Endothelial cell of umbilical vein (primary cell): ENCODE data around the gene RPE. TPM values are rescaled to one million over a fixed set of nuclear protein-coding genes. Genes with fewer than 3 reads are reported as not detected.

Experiments
- BruUV-seq: library from RNA; stranded (reverse); fragments of 400-500 nt; replicated peaks from 2 replicates; lab custom pipeline; 2021; lab: Mats Ljungman, UMichigan
- CTCF ChIA-PET: fragments of 300-600, 350-600 bp; sonication (Branson Sonifier 250); formaldehyde crosslinking; loops from one replicate; lab custom pipeline; 2021; ENCODE audit warnings: antibody characterized with exemption, inconsistent platforms; lab: Charles Lee
- POLR2A ChIA-PET: fragments of 300-600, 350-600 bp; sonication (Branson Sonifier 250); formaldehyde crosslinking; loops from one replicate; lab custom pipeline; 2021; ENCODE audit warnings: antibody characterized with exemption, inconsistent platforms; lab: Charles Lee
- DNase-seq: peaks from one replicate; pipeline ENCODE4 v3.0.0-alpha.2; 2011; ENCODE audit warnings: low read depth, low spot score
- FAIRE-seq: peaks from 2 replicates; lab custom pipeline; 2011; peaks lifted over from hg19 to GRCh38; lab: Jason Lieb, UNC
- H2AFZ ChIP-seq: 2 replicates; pipeline ENCODE4 v1.6.0; 2012; ENCODE audit warnings: low read depth, low read length, control low read depth, inconsistent platforms
- H3K27ac ChIP-seq: 2 replicates; pipeline ENCODE4 v1.5.1; 2011; ENCODE audit warnings: low read depth, mild to moderate bottlenecking, control low read depth, low read length, moderate library complexity; ENCODE audit not compliant: insufficient read depth
- H3K27me3 ChIP-seq, 2 experiments: 2 replicates each; pipeline versions ENCODE4 v1.6.0 to v1.6.1; 2011; ENCODE audit warnings: low read length in 2 of 2, mixed read lengths in 1 of 2; ENCODE audit not compliant: control insufficient read depth in 2 of 2, insufficient read depth in 2 of 2
- H3K36me3 ChIP-seq, 2 experiments: 2 replicates in 1 of 2; 3 replicates in 1 of 2; pipeline ENCODE4 v1.5.1; 2011; ENCODE audit warnings: low read length in 2 of 2, mild to moderate bottlenecking in 1 of 2, moderate library complexity in 1 of 2; ENCODE audit not compliant: control insufficient read depth in 2 of 2, insufficient read depth in 2 of 2; ENCODE audit errors: extremely low read depth in 1 of 2
- H3K4me1 ChIP-seq: 3 replicates; pipeline ENCODE4 v1.5.1; 2011; ENCODE audit warnings: mild to moderate bottlenecking, low read length; ENCODE audit not compliant: control insufficient read depth, insufficient read depth; ENCODE audit errors: extremely low read depth
- H3K4me2 ChIP-seq: 2 replicates; pipeline ENCODE4 v1.6.1; 2011; ENCODE audit warnings: low read length, control low read depth, mixed read lengths; ENCODE audit not compliant: insufficient read depth
- H3K4me3 ChIP-seq, 3 experiments: fragments of 200-600 bp in 1 of 3; sonication (generic), shearing (Covaris generic) in 1 of 3; replicated peaks in 1 of 3; 2 replicates each; pipeline ENCODE4 v1.5.1; 2011 to 2016; ENCODE audit warnings: control low read depth in 3 of 3, low read length in 3 of 3, mild to moderate bottlenecking in 2 of 3, inconsistent platforms in 1 of 3, low read depth in 1 of 3, moderate library complexity in 1 of 3; ENCODE audit not compliant: insufficient read depth in 1 of 3
- H3K79me2 ChIP-seq: 2 replicates; pipeline ENCODE4 v1.6.0; 2012; ENCODE audit warnings: low read length, inconsistent platforms; ENCODE audit not compliant: control insufficient read depth, insufficient read depth
- H3K9ac ChIP-seq: replicated peaks from 2 replicates; pipeline ENCODE3; 2011; ENCODE audit warnings: low read length, control low read depth; ENCODE audit not compliant: insufficient read depth; ENCODE audit errors: extremely low read depth
- H3K9me1 ChIP-seq: replicated peaks from 3 replicates; pipeline ENCODE4 v1.6.0; 2011; ENCODE audit warnings: mild to moderate bottlenecking, low read length; ENCODE audit not compliant: control insufficient read depth, insufficient read depth; ENCODE audit errors: extremely low read depth
- H3K9me3 ChIP-seq: replicated peaks from 2 replicates; pipeline ENCODE4 v1.5.1; 2012; ENCODE audit warnings: low read length, inconsistent platforms; ENCODE audit not compliant: control insufficient read depth, insufficient read depth
- H4K20me1 ChIP-seq: replicated peaks from 2 replicates; pipeline ENCODE3; 2011; ENCODE audit warnings: mild to moderate bottlenecking, low read length; ENCODE audit not compliant: control insufficient read depth, insufficient read depth; ENCODE audit errors: extremely low read depth
- CTCF ChIP-seq, 2 donors: IDR thresholded peaks; 1 replicate in 1 of 2; 2 replicates in 1 of 2; pipeline ENCODE4 v1.5.1; 2011; ENCODE audit warnings: low read length in 2 of 2, mild to moderate bottlenecking in 2 of 2, moderate library complexity in 2 of 2, control low read depth in 1 of 2, inconsistent platforms in 1 of 2, low read depth in 1 of 2; ENCODE audit not compliant: insufficient read depth in 1 of 2; ENCODE audit errors: extremely low read depth in 1 of 2
- EZH2 ChIP-seq: IDR thresholded peaks from 2 replicates; pipeline ENCODE4 v1.6.1; 2012; ENCODE audit warnings: borderline replicate concordance, low read depth, mild to moderate bottlenecking, moderate library complexity, low read length, inconsistent platforms; ENCODE audit not compliant: severe bottlenecking
- FOS ChIP-seq: IDR thresholded peaks from 2 replicates; pipeline ENCODE4 v1.6.1; 2011; ENCODE audit warnings: mild to moderate bottlenecking, low read length, moderate library complexity, borderline replicate concordance; ENCODE audit not compliant: insufficient read depth
- GATA2 ChIP-seq: IDR thresholded peaks from 2 replicates; pipeline ENCODE4 v1.7.0; 2011; ENCODE audit warnings: low read depth, mild to moderate bottlenecking, moderate library complexity, mixed read lengths, low read length; ENCODE audit not compliant: insufficient read length, insufficient read depth
- JUN ChIP-seq: IDR thresholded peaks from 2 replicates; pipeline ENCODE4 v1.6.1; 2011; ENCODE audit warnings: borderline replicate concordance, low read depth; ENCODE audit not compliant: insufficient read length, insufficient read depth
- MAX ChIP-seq: IDR thresholded peaks from 2 replicates; pipeline ENCODE4 v1.6.1; 2011; ENCODE audit not compliant: insufficient read depth, insufficient read length
- MYC ChIP-seq: IDR thresholded peaks from one replicate; pipeline ENCODE4 v1.6.1; 2011; ENCODE audit warnings: mild to moderate bottlenecking, low read depth, low read length
- POLR2A ChIP-seq: IDR thresholded peaks from 2 replicates; pipeline ENCODE4 v1.6.1; 2012; ENCODE audit warnings: low read depth, mild to moderate bottlenecking, control low read depth, low read length
- POLR2AphosphoS5 ChIP-seq: IDR thresholded peaks from 2 replicates; pipeline ENCODE4 v1.6.1; 2012; ENCODE audit warnings: low read depth, mild to moderate bottlenecking, control low read depth, low read length, moderate library complexity; ENCODE audit not compliant: insufficient read depth
- dilution Hi-C: fragments of 300-500 bp; cut with MboI; formaldehyde crosslinking; loops from one replicate; pipeline ENCODE4 v1.15.0; 2019; ENCODE audit warnings: low sequenced_read_pairs; ENCODE audit not compliant: extremely low pct_ligation_motif_present
- intact Hi-C: fragments of 100-400 bp; cut with micrococcal nuclease; formaldehyde crosslinking; loops from one replicate; pipeline ENCODE4 v1.10.0; 2022
- polyA plus RNA-seq, 4 experiments: library from polyadenylated mRNA; depleted of rRNA in 3 of 4; stranded (reverse) in 3 of 4; unstranded in 1 of 4; fragments of >200 nt; gene quantifications; 2 replicates each; pipeline versions ENCODE4 v1.2.1 to v1.2.3, GENCODE V29; 2011 to 2012; ENCODE audit warnings: missing spikeins in 1 of 4
- total RNA-seq: library from RNA; stranded (reverse); gene quantifications from 2 replicates; pipeline ENCODE4 v1.2.3, GENCODE V29; 2021

RPE gene
- total and polyA plus RNA-seq, 2 donors (not counting 3 experiments of a cell fraction or from before 2014, with no cell fraction given), result 60.7 to 97.4 TPM

- FAIRE-seq (no peak), DNase-seq (no peak)
- Histone ChIP-seq H4K20me1 (peaks cover 3% of the 10 kb centered on the region), H3K4me1 (peaks cover 16% of the 10 kb centered on the region), H2AFZ (no peak overlapping the region), H3K4me3 (no peak overlapping the region), H3K27me3 (no peaks in the 10 kb centered on the region), H3K9me1 (no peaks in the 10 kb centered on the region), H3K27ac (no peak overlapping the region), H3K9ac (no peak overlapping the region), H3K4me2 (no peak overlapping the region), H3K79me2 (peaks cover 74% of the 10 kb centered on the region), H3K9me3 (no peaks in the 10 kb centered on the region), H3K36me3 (peaks cover 2 to 4% of the 10 kb centered on the region in 2 experiments)
- intact Hi-C loops, result loop anchor here (10.0 kb wide), 1 partner anchor 470 kb away; the partner anchor contains the start of gene LANCL1
- dilution Hi-C loops, result no loop called here
- ChIA-PET CTCF (interaction anchor here (1.0 to 1.3 kb wide), 2 partner anchors 10 to 194 kb away, joined by 3 to 4 read pairs; no protein-coding TSS in a partner anchor), POLR2A (no interaction called here)
- BruUV-seq, result no TSS peak
- TF ChIP-seq GATA2 (no peak), FOS (no peak), POLR2A (no peak), POLR2AphosphoS5 (no peak), EZH2 (no peak), MAX (no peak), JUN (no peak), CTCF (IDR thresholded peaks at IDR 0.05; ENCODE audit: extremely low read depth in 1 of 2, insufficient read depth in 1 of 2, low read depth in 1 of 2, low read length in 2 of 2) (no peak), MYC (no peak)
Measured at GRCh38 chr2:210004881-210005280, 2.4 kb downstream of the RPE start.
